ENCODE data around the gene SYNPO2. TPM values are rescaled to one million over a fixed set of nuclear protein-coding genes. Genes with fewer than 3 reads are reported as not detected.

The SYNPO2 gene
- total RNA-seq, 2 experiments from 2014 or later = 0.22 to 0.41 TPM

DNA sequence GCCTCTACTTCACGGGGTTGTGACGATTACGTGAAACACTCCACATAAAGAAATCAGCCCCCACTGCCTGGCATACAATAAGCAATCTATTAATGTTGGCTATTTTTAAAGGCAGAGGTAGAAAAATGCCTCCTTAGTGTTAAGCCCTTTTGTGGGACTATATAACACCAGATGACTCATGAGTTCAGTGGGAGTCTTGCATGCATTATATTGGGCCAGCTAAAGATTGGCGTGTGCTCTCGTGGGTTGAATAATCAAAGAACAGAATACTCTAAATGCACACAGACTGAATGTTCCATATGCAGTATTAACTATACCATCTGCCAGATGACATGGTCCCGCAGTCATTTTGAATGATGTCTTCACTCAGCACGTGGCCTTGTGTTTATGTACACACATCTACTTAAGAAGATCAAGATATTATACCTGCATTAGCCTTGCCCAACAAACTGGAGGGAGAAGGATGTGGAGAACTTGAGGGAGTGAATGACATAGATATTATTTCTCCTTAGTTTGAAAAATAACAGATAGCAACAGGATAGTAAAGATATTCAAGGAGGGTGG lies 162.0 kb downstream of the SYNPO2 start:
- no peaks in the 10 kb centered on the region for H3K27me3 ChIP-seq (ENCODE audit: control insufficient read depth in 1 of 2, insufficient read depth in 2 of 2, low read length in 2 of 2)
- ATAC-seq (ENCODE audit: poor library complexity) (no peak), DNase-seq (no peak)
- no peaks in the 10 kb centered on the region for H3K36me3 ChIP-seq (ENCODE audit: insufficient read depth, low read length)
- Mint-ChIP-seq H3K27me3 (peaks cover 8% of the 10 kb centered on the region), H3K27ac (no peak overlapping the region), H3K4me3 (no peak overlapping the region), H3K4me1 (ENCODE audit: low read depth) (no peaks in the 10 kb centered on the region), H3K9me3 (no peaks in the 10 kb centered on the region), H3K36me3 (ENCODE audit: low read depth) (no peaks in the 10 kb centered on the region)
- no peak overlapping the region for H3K27ac ChIP-seq (ENCODE audit: low read depth in 1 of 2, low read length in 2 of 2)
- H3K4me3 ChIP-seq (ENCODE audit: low read length) = no peak overlapping the region
- H3K4me1 ChIP-seq (ENCODE audit: insufficient read depth, low read length) = no peaks in the 10 kb centered on the region
- TF ChIP-seq, protein P1, sequence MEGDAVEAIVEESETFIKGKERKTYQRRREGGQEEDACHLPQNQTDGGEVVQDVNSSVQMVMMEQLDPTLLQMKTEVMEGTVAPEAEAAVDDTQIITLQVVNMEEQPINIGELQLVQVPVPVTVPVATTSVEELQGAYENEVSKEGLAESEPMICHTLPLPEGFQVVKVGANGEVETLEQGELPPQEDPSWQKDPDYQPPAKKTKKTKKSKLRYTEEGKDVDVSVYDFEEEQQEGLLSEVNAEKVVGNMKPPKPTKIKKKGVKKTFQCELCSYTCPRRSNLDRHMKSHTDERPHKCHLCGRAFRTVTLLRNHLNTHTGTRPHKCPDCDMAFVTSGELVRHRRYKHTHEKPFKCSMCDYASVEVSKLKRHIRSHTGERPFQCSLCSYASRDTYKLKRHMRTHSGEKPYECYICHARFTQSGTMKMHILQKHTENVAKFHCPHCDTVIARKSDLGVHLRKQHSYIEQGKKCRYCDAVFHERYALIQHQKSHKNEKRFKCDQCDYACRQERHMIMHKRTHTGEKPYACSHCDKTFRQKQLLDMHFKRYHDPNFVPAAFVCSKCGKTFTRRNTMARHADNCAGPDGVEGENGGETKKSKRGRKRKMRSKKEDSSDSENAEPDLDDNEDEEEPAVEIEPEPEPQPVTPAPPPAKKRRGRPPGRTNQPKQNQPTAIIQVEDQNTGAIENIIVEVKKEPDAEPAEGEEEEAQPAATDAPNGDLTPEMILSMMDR (IDR thresholded peaks at IDR 0.05) = no peak
- CTCF ChIA-PET = no interaction called here
- no peaks in the 10 kb centered on the region for H3K9me3 ChIP-seq (ENCODE audit: control insufficient read depth in 1 of 2, insufficient read depth in 1 of 2, low read length in 2 of 2)
- POLR2A ChIA-PET = interaction anchor here (0.7 kb wide), 1 partner anchor 48 kb away, joined by 3 read pairs; no protein-coding TSS in a partner anchor
- intact Hi-C loops (cut with DNase I, micrococcal nuclease) = no loop called here

DNA sequence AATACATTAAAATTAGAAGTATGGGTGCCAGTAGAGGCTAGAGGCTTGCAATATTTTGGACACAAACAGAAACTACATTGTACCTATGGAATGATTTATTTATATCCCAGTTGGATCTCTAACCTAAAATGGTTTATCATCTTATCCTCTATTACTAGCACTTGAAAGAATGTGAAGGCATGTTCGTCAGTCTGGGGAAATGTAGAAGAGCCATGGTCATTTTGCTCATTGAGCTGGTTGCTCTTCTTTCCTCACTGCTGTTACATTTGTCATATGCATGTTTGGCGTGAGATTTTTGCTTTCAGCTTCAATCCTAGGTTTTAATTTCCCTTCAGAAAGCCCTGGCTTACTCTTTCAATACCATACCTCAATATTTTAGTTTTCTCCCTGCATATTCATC lies 164.6 kb downstream of the SYNPO2 start:
- no peaks in the 10 kb centered on the region for H3K9me3 Mint-ChIP-seq
- no peaks in the 10 kb centered on the region for H3K36me3 Mint-ChIP-seq (ENCODE audit: low read depth)
- DNase-seq (no peak), ATAC-seq (ENCODE audit: poor library complexity) (no peak)
- no peaks in the 10 kb centered on the region for H3K36me3 ChIP-seq (ENCODE audit: insufficient read depth, low read length)
- no peaks in the 10 kb centered on the region for H3K4me1 Mint-ChIP-seq (ENCODE audit: low read depth)
- no peak overlapping the region for H3K4me3 ChIP-seq (ENCODE audit: low read length)
- H3K9me3 ChIP-seq (ENCODE audit: control insufficient read depth in 1 of 2, insufficient read depth in 1 of 2, low read length in 2 of 2) = no peaks in the 10 kb centered on the region
- no peak overlapping the region for H3K27ac ChIP-seq (ENCODE audit: low read depth in 1 of 2, low read length in 2 of 2)
- H3K27me3 Mint-ChIP-seq = peaks cover 8% of the 10 kb centered on the region
- no peak overlapping the region for H3K4me3 Mint-ChIP-seq
- ChIA-PET CTCF (no interaction called here), POLR2A (no interaction called here)
- no peak overlapping the region for H3K27ac Mint-ChIP-seq
- TF ChIP-seq, protein P1 (IDR thresholded peaks at IDR 0.05) = no peak
- H3K4me1 ChIP-seq (ENCODE audit: insufficient read depth, low read length) = no peaks in the 10 kb centered on the region
- intact Hi-C loops (cut with DNase I, micrococcal nuclease) = no loop called here
- no peaks in the 10 kb centered on the region for H3K27me3 ChIP-seq (ENCODE audit: control insufficient read depth in 1 of 2, insufficient read depth in 2 of 2, low read length in 2 of 2)

DNA sequence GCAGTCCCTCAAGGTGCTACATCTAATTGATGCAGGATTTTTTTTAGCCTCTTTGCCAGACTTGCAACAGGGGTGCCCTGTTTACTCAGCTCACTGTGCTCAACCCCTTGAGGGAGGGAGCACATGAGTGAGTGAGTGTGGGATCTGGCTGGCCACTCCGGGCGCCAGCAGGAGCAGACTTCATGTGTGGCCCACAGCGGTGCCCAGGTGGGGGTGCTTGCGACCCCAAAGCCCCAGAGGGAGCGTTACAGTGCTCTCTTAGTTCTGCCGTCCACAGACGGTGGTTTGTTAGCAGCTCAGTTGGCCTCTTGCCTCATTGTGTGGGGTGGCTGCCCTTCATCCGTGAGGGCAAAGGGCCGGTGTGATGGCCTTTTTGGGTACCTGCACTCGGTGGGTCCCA lies 165.3 kb downstream of the SYNPO2 start:
- no peak overlapping the region for H3K27ac Mint-ChIP-seq
- ChIA-PET CTCF (no interaction called here), POLR2A (no interaction called here)
- DNase-seq (no peak), ATAC-seq (ENCODE audit: poor library complexity) (no peak)
- TF ChIP-seq, protein P1 (IDR thresholded peaks at IDR 0.05) = no peak
- H3K9me3 ChIP-seq (ENCODE audit: control insufficient read depth in 1 of 2, insufficient read depth in 1 of 2, low read length in 2 of 2) = no peaks in the 10 kb centered on the region
- no peak overlapping the region for H3K27ac ChIP-seq (ENCODE audit: low read depth in 1 of 2, low read length in 2 of 2)
- intact Hi-C loops (cut with DNase I, micrococcal nuclease) = no loop called here
- no peaks in the 10 kb centered on the region for H3K36me3 ChIP-seq (ENCODE audit: insufficient read depth, low read length)
- no peaks in the 10 kb centered on the region for H3K36me3 Mint-ChIP-seq (ENCODE audit: low read depth)
- peaks cover 8% of the 10 kb centered on the region for H3K27me3 Mint-ChIP-seq
- H3K27me3 ChIP-seq (ENCODE audit: control insufficient read depth in 1 of 2, insufficient read depth in 2 of 2, low read length in 2 of 2) = no peaks in the 10 kb centered on the region
- H3K4me3 Mint-ChIP-seq = no peak overlapping the region
- no peak overlapping the region for H3K4me3 ChIP-seq (ENCODE audit: low read length)
- H3K4me1 ChIP-seq (ENCODE audit: insufficient read depth, low read length) = no peaks in the 10 kb centered on the region
- no peaks in the 10 kb centered on the region for H3K4me1 Mint-ChIP-seq (ENCODE audit: low read depth)
- H3K9me3 Mint-ChIP-seq = no peaks in the 10 kb centered on the region
